NCI-H748 (cell line): ENCODE measurements around the gene SPTBN5.

ENCODE experiments used
- DNase-seq: peaks from one replicate; lab custom pipeline; 2025; ENCODE audit not compliant: unreplicated experiment; lab: John Stamatoyannopoulos, UW

The SPTBN5 gene

GRCh38 chr15:41904541-41905005 is 10.7 kb upstream of the SPTBN5 start:
- peak; percentile 52 for DNase-seq

- DNase-seq = no peak
Observed at GRCh38 chr15:41903782-41904181, 9.9 kb upstream of the SPTBN5 start.

- no peak for DNase-seq
Observed at GRCh38 chr15:41901431-41901830, 7.6 kb upstream of the SPTBN5 start.

- no peak for DNase-seq
Observed at GRCh38 chr15:41900526-41901380, 6.9 kb upstream of the SPTBN5 start.

GRCh38 chr15:41899854-41900442 is 6.1 kb upstream of the SPTBN5 start:
- no peak for DNase-seq

GRCh38 chr15:41897363-41897799 is 3.5 kb upstream of the SPTBN5 start:
- DNase-seq = no peak

- no peak for DNase-seq
Observed at GRCh38 chr15:41896566-41896965, 2.7 kb upstream of the SPTBN5 start.

- DNase-seq = no peak
Observed at GRCh38 chr15:41895957-41896356, 2.1 kb upstream of the SPTBN5 start.

- DNase-seq = no peak
Observed at GRCh38 chr15:41895491-41895890, 1.6 kb upstream of the SPTBN5 start.

- peak; percentile 9 for DNase-seq
Observed at GRCh38 chr15:41894791-41895463, 1.1 kb upstream of the SPTBN5 start.

- DNase-seq = no peak
Observed at GRCh38 chr15:41894251-41894790, 468 bp upstream of the SPTBN5 start.

- DNase-seq = no peak
Observed at GRCh38 chr15:41892621-41893421, 1.0 kb downstream of the SPTBN5 start.

- peak; percentile 77 for DNase-seq
Observed at GRCh38 chr15:41891946-41892345, 1.9 kb downstream of the SPTBN5 start.

GRCh38 chr15:41891226-41891625 is 2.6 kb downstream of the SPTBN5 start:
- no peak for DNase-seq

- no peak for DNase-seq
Observed at GRCh38 chr15:41890050-41890690, 3.7 kb downstream of the SPTBN5 start.

- no peak for DNase-seq
Observed at GRCh38 chr15:41888662-41889253, 5.1 kb downstream of the SPTBN5 start.

GRCh38 chr15:41887893-41888292 is 6.0 kb downstream of the SPTBN5 start:
- DNase-seq = no peak

GRCh38 chr15:41887161-41887560 is 6.7 kb downstream of the SPTBN5 start:
- DNase-seq = no peak

GRCh38 chr15:41886741-41887140 is 7.1 kb downstream of the SPTBN5 start:
- no peak for DNase-seq

GRCh38 chr15:41885841-41886240 is 8.0 kb downstream of the SPTBN5 start:
- DNase-seq = no peak
